Sigmoid colon (tissue), 7 donors: ENCODE measurements around the gene RAB29. TPM values are rescaled to one million over a fixed set of nuclear protein-coding genes. Genes with fewer than 3 reads are reported as not detected.

Experiments
- DNase-seq: peaks from one replicate; pipeline ENCODE4 v3.0.0-alpha.2; 2019
- H3K27ac ChIP-seq, 4 donors: fragments of 200-600 bp; sonication (generic); one replicate each; pipeline ENCODE4 v1.5.1; 2016 to 2019; ENCODE audit warnings: mild to moderate bottlenecking in 1 of 4
- H3K27me3 ChIP-seq, 3 donors: fragments of 200-600 bp; sonication (generic); one replicate each; pipeline ENCODE4 v1.5.1; 2019; ENCODE audit warnings: mild to moderate bottlenecking in 1 of 3
- H3K36me3 ChIP-seq, 4 donors: fragments of 200-600 bp; sonication (generic); one replicate each; pipeline ENCODE4 v1.5.1; 2016 to 2019
- H3K4me1 ChIP-seq, 4 donors: fragments of 200-600 bp; sonication (generic); one replicate each; pipeline ENCODE4 v1.5.1; 2017 to 2019
- H3K4me3 ChIP-seq, 4 donors: fragments of 200-600 bp; sonication (generic); one replicate each; pipeline ENCODE4 v1.5.1; 2017 to 2019; ENCODE audit warnings: mild to moderate bottlenecking in 2 of 4, moderate library complexity in 1 of 4
- H3K9me3 ChIP-seq, 4 donors: fragments of 200-600 bp in 3 of 4; sonication (generic) in 3 of 4; one replicate each; pipeline versions ENCODE4 v1.5.1 to v1.6.1; 2013 to 2019
- CTCF ChIP-seq, 4 experiments: fragments of 450-650 bp in 3 of 4; fragments of 200-600 bp in 1 of 4; IDR thresholded peaks; one replicate each; pipeline ENCODE4 v1.5.1; 2016 to 2019; ENCODE audit warnings: antibody characterized with exemption in 4 of 4, mild to moderate bottlenecking in 3 of 4, moderate library complexity in 2 of 4
- EP300 ChIP-seq, 4 donors: sonication (generic); formaldehyde crosslinking; IDR thresholded peaks; one replicate each; pipeline ENCODE4 v1.6.1; 2017; ENCODE audit warnings: antibody characterized with exemption in 4 of 4
- POLR2A ChIP-seq, 2 donors: fragments of 450-650 bp; IDR thresholded peaks; one replicate each; pipeline ENCODE4 v1.6.1; 2016; ENCODE audit warnings: antibody characterized with exemption in 2 of 2, mild to moderate bottlenecking in 2 of 2, moderate library complexity in 2 of 2
- POLR2AphosphoS5 ChIP-seq, 4 donors: sonication (generic); formaldehyde crosslinking; IDR thresholded peaks; one replicate each; pipeline ENCODE4 v1.6.1; 2017; ENCODE audit warnings: antibody characterized with exemption in 4 of 4
- WGBS, 2 donors: extraction: QIAGEN DNeasy Blood & Tissue Kit; methylation state at CpG; one replicate each; pipeline ENCODE4 v1.1.7; 2013; 5-methylcytosine and 5-hydroxymethylcytosine counted together
- intact Hi-C: fragments of 100-400 bp; cut with DNase I; formaldehyde crosslinking; loops from one replicate; pipeline ENCODE4 v1.15.1; 2023
- polyA plus RNA-seq, 3 donors: library from polyadenylated mRNA; stranded (reverse); fragments of 200-250 nt; gene quantifications; one replicate each; pipeline ENCODE4 v1.2.3, GENCODE V29; 2013
- total RNA-seq, 4 donors: library from RNA; depleted of rRNA; stranded (reverse); fragments of >200 nt; gene quantifications; one replicate each; pipeline ENCODE4 v1.1.0, GENCODE V29; 2016
- donor health status: healthy with polysubstance abuse.
- donor health status: Bipolar disorder and iron deficiency.
- donor health status: healthy.

The RAB29 gene
- total and polyA plus RNA-seq, 7 donors, result 6.9 to 28.5 (median 19.8) TPM

GRCh38 chr1:205817364-205817763 is 42.1 kb upstream of the RAB29 start:
- Histone ChIP-seq H3K27me3 (no peaks in the 10 kb centered on the region), H3K4me3 (no peak overlapping the region), H3K27ac (no peak overlapping the region), H3K9me3 (no peaks in the 10 kb centered on the region), H3K4me1 (peaks cover 0 to 14% (median 9%) of the 10 kb centered on the region in 4 donors), H3K36me3 (no peaks in the 10 kb centered on the region)
- TF ChIP-seq CTCF (IDR thresholded peaks at IDR 0.05) (no peak), POLR2AphosphoS5 (IDR thresholded peaks at IDR 0.05) (no peak), EP300 (IDR thresholded peaks at IDR 0.05) (no peak), POLR2A (IDR thresholded peaks at IDR 0.05) (no peak)
- 82 to 93% methylated on average over 3 of the region's 3 CpGs for WGBS, 2 donors
- DNase-seq, result no peak
- intact Hi-C loops, result no loop called here

- H3K27ac ChIP-seq, result peak overlapping the region; percentile 86 to 96 (median 94)
- peaks cover 0 to 14% (median 0%) of the 10 kb centered on the region in 4 donors for H3K36me3 ChIP-seq
- no peaks in the 10 kb centered on the region for H3K9me3 ChIP-seq
- 3 to 5% methylated on average over 14 of the region's 14 CpGs for WGBS, 2 donors
- DNase-seq, result no peak
- intact Hi-C loops, result loop anchor here (2.0 kb wide), 2 partner anchors 39 to 65 kb away; partner anchors contain the start of gene RAB29
- TF ChIP-seq POLR2A (IDR thresholded peaks at IDR 0.05), result no peak
- TF ChIP-seq POLR2AphosphoS5 (IDR thresholded peaks at IDR 0.05), result peak in 1 of 4 donors; percentile 16
- no peaks in the 10 kb centered on the region for H3K27me3 ChIP-seq
- peaks cover 0 to 47% (median 42%) of the 10 kb centered on the region in 4 donors for H3K4me1 ChIP-seq
- peak overlapping the region; percentile 64 to 95 (median 90) for H3K4me3 ChIP-seq
These were observed 38.4 kb upstream of the RAB29 start for GRCh38 chr1:205813755-205814058.

GRCh38 chr1:205812878-205813754 is 37.8 kb upstream of the RAB29 start, which contains the start of gene SLC41A1:
TSS of gene SLC41A1 (minus strand) at chr1:205813198. CDS start at chr1:205810441, 2,757 bp downstream.
- intact Hi-C loops, result loop anchor here (2.0 kb wide), 2 partner anchors 38 to 64 kb away; partner anchors contain the start of gene RAB29
- TF ChIP-seq CTCF (IDR thresholded peaks at IDR 0.05) (no peak), POLR2A (IDR thresholded peaks at IDR 0.05) (peak; percentile 59 to 66), POLR2AphosphoS5 (IDR thresholded peaks at IDR 0.05) (peak; percentile 88 to 93 (median 91)), EP300 (IDR thresholded peaks at IDR 0.05) (peak in 2 of 4 donors; percentile 11 to 32)
- Histone ChIP-seq H3K4me3 (peak within 1 kb of the TSS; percentile 64 to 95 (median 90)), H3K4me1 (peaks cover 0 to 49% (median 45%) of the 10 kb centered on the region in 4 donors), H3K36me3 (peaks cover 0 to 14% (median 0%) of the 10 kb centered on the region in 4 donors), H3K27me3 (no peaks in the 10 kb centered on the region), H3K9me3 (no peaks in the 10 kb centered on the region), H3K27ac (peak within 1 kb of the TSS; percentile 86 to 96 (median 94))
- DNase-seq, result peak; percentile 98
- 0 to 1% methylated on average over 83 of the region's 83 CpGs for WGBS, 2 donors

GRCh38 chr1:205812271-205812877 is 37.1 kb upstream of the RAB29 start:
- 10 to 11% methylated on average over 16 of the region's 16 CpGs for WGBS, 2 donors
- peak; percentile 70 for DNase-seq
- Histone ChIP-seq H3K27me3 (no peaks in the 10 kb centered on the region), H3K36me3 (peaks cover 0 to 14% (median 0%) of the 10 kb centered on the region in 4 donors), H3K9me3 (no peaks in the 10 kb centered on the region), H3K27ac (peak overlapping the region; percentile 86 to 96 (median 94)), H3K4me1 (peaks cover 0 to 49% (median 45%) of the 10 kb centered on the region in 4 donors), H3K4me3 (peak overlapping the region; percentile 64 to 95 (median 90))
- TF ChIP-seq CTCF (IDR thresholded peaks at IDR 0.05), result no peak
- no peak for TF ChIP-seq POLR2A (IDR thresholded peaks at IDR 0.05)
- no peak for TF ChIP-seq POLR2AphosphoS5 (IDR thresholded peaks at IDR 0.05)
- TF ChIP-seq EP300 (IDR thresholded peaks at IDR 0.05), result no peak
- intact Hi-C loops, result loop anchor here (2.0 kb wide), 2 partner anchors 38 to 64 kb away; partner anchors contain the start of gene RAB29
